CD4-positive, alpha-beta T cell treated with Interferon gamma for 1 hour (primary cell): Measurements from ENCODE around the gene SIK3.

Experiments used
- DNase-seq: peaks from one replicate; pipeline ENCODE4 v3.0.0-alpha.2; 2020

Gene SIK3

GRCh38 chr11:117107701-117108590, 9.7 kb upstream of the SIK3 start:
- no peak for DNase-seq

- DNase-seq, result no peak
Observed at GRCh38 chr11:117100556-117100955, 2.3 kb upstream of the SIK3 start.

GRCh38 chr11:117099696-117100095, 1.5 kb upstream of the SIK3 start:
- no peak for DNase-seq

- no peak for DNase-seq
Observed at GRCh38 chr11:117097389-117098268, 599 bp downstream of the SIK3 start.

GRCh38 chr11:117097014-117097388, 1.2 kb downstream of the SIK3 start:
- DNase-seq, result no peak

GRCh38 chr11:117096201-117096991, 1.8 kb downstream of the SIK3 start:
- DNase-seq, result peak; percentile 64

- DNase-seq, result no peak
Observed at GRCh38 chr11:117095284-117096161, 2.7 kb downstream of the SIK3 start.

- no peak for DNase-seq
Observed at GRCh38 chr11:117094776-117095175, 3.5 kb downstream of the SIK3 start.

GRCh38 chr11:117092951-117093590, 5.2 kb downstream of the SIK3 start:
- DNase-seq, result no peak

GRCh38 chr11:117091753-117092477, 6.3 kb downstream of the SIK3 start:
- no peak for DNase-seq

GRCh38 chr11:117090111-117090706, 8.0 kb downstream of the SIK3 start:
- DNase-seq, result no peak

- DNase-seq, result no peak
Observed at GRCh38 chr11:117089685-117090084, 8.5 kb downstream of the SIK3 start.

- DNase-seq, result no peak
Observed at GRCh38 chr11:117087446-117087845, 10.8 kb downstream of the SIK3 start.

- no peak for DNase-seq
Observed at GRCh38 chr11:117084992-117085391, 13.2 kb downstream of the SIK3 start.

GRCh38 chr11:117083011-117083935, 15.0 kb downstream of the SIK3 start:
- no peak for DNase-seq

GRCh38 chr11:117081908-117082307, 16.3 kb downstream of the SIK3 start:
- no peak for DNase-seq

- DNase-seq, result no peak
Observed at GRCh38 chr11:117080370-117080769, 17.9 kb downstream of the SIK3 start.

GRCh38 chr11:117076941-117077691, 21.1 kb downstream of the SIK3 start:
- DNase-seq, result no peak
